H1 (cell line): Measurements from ENCODE around the gene HOXC5. TPM values are rescaled to one million over a fixed set of nuclear protein-coding genes. Genes with fewer than 3 reads are reported as not detected.

ENCODE experiments used
- CTCF ChIA-PET: fragments of 300-600 bp; sonication (Branson Sonifier 250); formaldehyde crosslinking; loops from one replicate; lab custom pipeline; 2021; ENCODE audit not compliant: partially characterized antibody; lab: Charles Lee
- POLR2A ChIA-PET: fragments of 300-600 bp; sonication (Branson Sonifier 250); formaldehyde crosslinking; loops from one replicate; lab custom pipeline; 2021; ENCODE audit warnings: inconsistent platforms; ENCODE audit not compliant: partially characterized antibody; lab: Charles Lee
- DNase-seq, 2 experiments: peaks; one replicate each; pipeline versions ENCODE4 v3.0.0 to v3.0.0-alpha.2; 2010 to 2022; ENCODE audit warnings: low spot score in 2 of 2, low read depth in 1 of 2, mixed read lengths in 1 of 2
- FAIRE-seq: peaks from 2 replicates; lab custom pipeline; 2011; peaks lifted over from hg19 to GRCh38; lab: Jason Lieb, UNC
- H2AFZ ChIP-seq: 2 replicates; pipeline ENCODE4 v1.8.1; 2012; ENCODE audit warnings: low read length, inconsistent platforms
- H2AK5ac ChIP-seq: 2 replicates; pipeline ENCODE4 v1.6.1; 2013; ENCODE audit warnings: low read depth, low read length
- H2BK120ac ChIP-seq: replicated peaks from 2 replicates; pipeline ENCODE3; 2013; ENCODE audit warnings: low read depth, low read length, inconsistent platforms
- H2BK12ac ChIP-seq: 2 replicates; pipeline ENCODE4 v1.6.1; 2013; ENCODE audit warnings: low read depth, low read length
- H2BK15ac ChIP-seq: 2 replicates; pipeline ENCODE4 v1.6.1; 2013; ENCODE audit warnings: low read length
- H2BK20ac ChIP-seq: 2 replicates; pipeline ENCODE4 v1.6.1; 2013; ENCODE audit warnings: low read length
- H2BK5ac ChIP-seq: 2 replicates; pipeline ENCODE4 v1.6.1; 2013; ENCODE audit warnings: low read depth, low read length
- H3K14ac ChIP-seq: 2 replicates; pipeline ENCODE4 v1.6.1; 2013; ENCODE audit warnings: inconsistent platforms; ENCODE audit not compliant: insufficient read length
- H3K18ac ChIP-seq: 2 replicates; pipeline ENCODE4 v1.6.1; 2013; ENCODE audit warnings: low read length; ENCODE audit errors: extremely low read depth
- H3K23ac ChIP-seq: 2 replicates; pipeline ENCODE4 v1.6.1; 2013; ENCODE audit warnings: inconsistent platforms; ENCODE audit not compliant: insufficient read length
- H3K23me2 ChIP-seq: 2 replicates; pipeline ENCODE4 v1.6.1; 2013; ENCODE audit warnings: low read depth, low read length
- H3K27ac ChIP-seq: 2 replicates; pipeline ENCODE4 v1.6.1; 2011; ENCODE audit warnings: low read depth, low read length, inconsistent platforms
- H3K27me3 ChIP-seq, 4 experiments: replicated peaks in 1 of 4; 1 replicate in 1 of 4; 2 replicates in 3 of 4; pipeline versions ENCODE4 v1.6.1 to v1.8.1; 2011 to 2013; ENCODE audit warnings: low read length in 3 of 4, mild to moderate bottlenecking in 3 of 4, inconsistent platforms in 2 of 4, mixed read lengths in 2 of 4, moderate library complexity in 1 of 4; ENCODE audit not compliant: control insufficient read depth in 3 of 4, insufficient read depth in 3 of 4; ENCODE audit errors: extremely low read depth in 1 of 4
- H3K36me3 ChIP-seq, 4 experiments: 2 replicates each; pipeline versions ENCODE4 v1.6.1 to v1.8.1; 2011 to 2013; ENCODE audit warnings: mild to moderate bottlenecking in 4 of 4, low read length in 3 of 4, moderate library complexity in 2 of 4, control low read depth in 1 of 4, inconsistent platforms in 1 of 4; ENCODE audit not compliant: insufficient read depth in 4 of 4, control insufficient read depth in 2 of 4
- H3K4ac ChIP-seq: replicated peaks from 2 replicates; pipeline ENCODE3; 2013; ENCODE audit warnings: low read length, low read depth, mixed read lengths, inconsistent platforms; ENCODE audit not compliant: insufficient read length
- H3K4me1 ChIP-seq, 4 experiments: replicated peaks in 1 of 4; 1 replicate in 1 of 4; 2 replicates in 3 of 4; pipeline versions ENCODE4 v1.6.1 to v1.8.1; 2011 to 2013; ENCODE audit warnings: low read length in 3 of 4, inconsistent platforms in 2 of 4, mixed read lengths in 1 of 4; ENCODE audit not compliant: insufficient read depth in 4 of 4, control insufficient read depth in 3 of 4
- H3K4me2 ChIP-seq, 2 experiments: 2 replicates each; pipeline versions ENCODE4 v1.6.1 to v1.8.1; 2011 to 2013; ENCODE audit warnings: low read depth in 2 of 2, low read length in 2 of 2, control low read depth in 1 of 2, inconsistent platforms in 1 of 2, mild to moderate bottlenecking in 1 of 2; ENCODE audit not compliant: insufficient read depth in 1 of 2
- H3K4me3 ChIP-seq, 4 experiments: fragments of 200-600, 300-600 bp in 1 of 4; sonication (generic), shearing (Covaris generic), sonication (Bioruptor Twin) in 1 of 4; 2 replicates each; pipeline versions ENCODE4 v1.5.1 to v1.8.1; 2011 to 2016; ENCODE audit warnings: low read length in 4 of 4, low read depth in 3 of 4, control low read depth in 2 of 4, inconsistent platforms in 2 of 4, mild to moderate bottlenecking in 2 of 4, mixed read lengths in 1 of 4, moderate library complexity in 1 of 4; ENCODE audit not compliant: insufficient read depth in 2 of 4; ENCODE audit errors: extremely low read depth in 1 of 4
- H3K56ac ChIP-seq: replicated peaks from 2 replicates; pipeline ENCODE3; 2013; ENCODE audit warnings: low read depth, mild to moderate bottlenecking, mixed read lengths, low read length, inconsistent platforms; ENCODE audit not compliant: insufficient read length
- H3K79me1 ChIP-seq: 2 replicates; pipeline ENCODE4 v1.6.1; 2013; ENCODE audit warnings: low read depth, low read length, control low read depth
- H3K79me2 ChIP-seq, 2 experiments: 2 replicates each; pipeline versions ENCODE4 v1.6.1 to v1.8.1; 2012 to 2013; ENCODE audit warnings: low read length in 2 of 2, mild to moderate bottlenecking in 2 of 2, inconsistent platforms in 1 of 2; ENCODE audit not compliant: insufficient read depth in 2 of 2, control insufficient read depth in 1 of 2
- H3K9ac ChIP-seq, 4 experiments: replicated peaks in 1 of 4; 1 replicate in 1 of 4; 2 replicates in 3 of 4; pipeline versions ENCODE4 v1.6.1 to v1.8.1; 2011 to 2013; ENCODE audit warnings: low read depth in 3 of 4, low read length in 3 of 4, control low read depth in 2 of 4, mild to moderate bottlenecking in 2 of 4, moderate library complexity in 2 of 4, inconsistent platforms in 1 of 4; ENCODE audit errors: extremely low read depth in 1 of 4
- H3K9me3 ChIP-seq, 2 experiments: 2 replicates each; pipeline versions ENCODE4 v1.6.1 to v1.8.1; 2012 to 2013; ENCODE audit warnings: mild to moderate bottlenecking in 2 of 2, moderate library complexity in 2 of 2, control low read depth in 1 of 2, inconsistent platforms in 1 of 2, low read depth in 1 of 2, low read length in 1 of 2, mixed read lengths in 1 of 2; ENCODE audit not compliant: insufficient read depth in 2 of 2
- H4K20me1 ChIP-seq, 2 experiments: replicated peaks in 1 of 2; 2 replicates each; pipeline versions ENCODE3 to v1.8.1; 2011 to 2013; ENCODE audit warnings: inconsistent platforms in 2 of 2, low read length in 2 of 2, mild to moderate bottlenecking in 1 of 2; ENCODE audit not compliant: insufficient read depth in 2 of 2, control insufficient read depth in 1 of 2
- H4K5ac ChIP-seq: 2 replicates; pipeline ENCODE4 v1.6.1; 2013; ENCODE audit warnings: low read length, low read depth, mixed read lengths, inconsistent platforms; ENCODE audit not compliant: insufficient read length
- H4K8ac ChIP-seq: 2 replicates; pipeline ENCODE4 v1.8.0; 2013; ENCODE audit warnings: mild to moderate bottlenecking, moderate library complexity, low read length, inconsistent platforms; ENCODE audit not compliant: insufficient read depth; ENCODE audit errors: extremely low read depth
- H4K91ac ChIP-seq: replicated peaks from 2 replicates; pipeline ENCODE3; 2013; ENCODE audit warnings: low read length, mixed read lengths, inconsistent platforms; ENCODE audit not compliant: insufficient read length
- BCL11A ChIP-seq, 2 experiments: IDR thresholded peaks; one replicate each; pipeline ENCODE4 v1.6.1; 2011; ENCODE audit warnings: low read depth in 2 of 2, low read length in 2 of 2, mild to moderate bottlenecking in 2 of 2
- FOSL1 ChIP-seq: IDR thresholded peaks from 2 replicates; pipeline ENCODE4 v1.6.1; 2011; ENCODE audit warnings: mild to moderate bottlenecking, low read depth, low read length, moderate library complexity; ENCODE audit not compliant: insufficient read depth
- JUN ChIP-seq: IDR thresholded peaks from 2 replicates; pipeline ENCODE4 v1.6.1; 2011; ENCODE audit warnings: low read depth, mild to moderate bottlenecking, improper control_type of control experiment, low read length
- RBBP5 ChIP-seq: IDR thresholded peaks from 2 replicates; pipeline ENCODE4 v1.7.1; 2012; ENCODE audit warnings: low read depth, mild to moderate bottlenecking, inconsistent platforms, low read length, moderate library complexity, borderline replicate concordance
- RFX5 ChIP-seq: IDR thresholded peaks from 2 replicates; pipeline ENCODE4 v1.6.1; 2011; ENCODE audit warnings: low read depth, low read length, improper control_type of control experiment, borderline replicate concordance
- SAP30 ChIP-seq: fragments of 300-600 bp; sonication (generic); IDR thresholded peaks from 2 replicates; pipeline ENCODE4 v1.7.1; 2012; ENCODE audit warnings: low read length, moderate library complexity, mild to moderate bottlenecking, inconsistent platforms; ENCODE audit not compliant: insufficient read depth, insufficient replicate concordance
- SP4 ChIP-seq: IDR thresholded peaks from 2 replicates; pipeline ENCODE4 v1.6.1; 2012; ENCODE audit warnings: low read length, inconsistent platforms
- WGBS, 2 experiments: shearing (Covaris generic) in 1 of 2; methylation state at CpG; one replicate each; pipeline versions ENCODE4 v1.1.6 to v1.1.7; 2013 to 2015; ENCODE audit warnings: low lambda C conversion rate in 2 of 2, mixed read lengths in 2 of 2, inconsistent platforms in 1 of 2, low coverage in 1 of 2, missing lambda C conversion rate in 1 of 2; ENCODE audit not compliant: insufficient replicate concordance in 2 of 2, insufficient coverage in 1 of 2, insufficient read length in 1 of 2; ENCODE audit errors: extremely low coverage in 1 of 2, missing lambda C conversion rate in 1 of 2; 5-methylcytosine and 5-hydroxymethylcytosine counted together
- polyA plus RNA-seq, 7 experiments: library from polyadenylated mRNA; depleted of rRNA in 3 of 7; stranded (reverse) in 5 of 7; unstranded in 2 of 7; fragments of >200 nt in 5 of 7; fragments of 200-250 nt in 2 of 7; gene quantifications; 1 replicate in 5 of 7; 2 replicates in 1 of 7; 4 replicates in 1 of 7; pipeline versions ENCODE4 v1.2.1 to v1.2.3, GENCODE V29; 2011 to 2013; ENCODE audit warnings: missing spikeins in 2 of 7, mixed read lengths in 2 of 7
- total RNA-seq: library from RNA; stranded (reverse); fragmentation: NEBNext Ultra II Directional; extraction: Animal tissue kit (Norgen Biotek cat#: 25700); gene quantifications from 2 replicates; pipeline ENCODE4 v1.2.1, GENCODE V29; 2021

The HOXC5 gene
- total and polyA plus RNA-seq, 2 of the 8 experiments (the other 6 are each of a cell fraction or from before 2014, with no cell fraction given) = not detected

DNA sequence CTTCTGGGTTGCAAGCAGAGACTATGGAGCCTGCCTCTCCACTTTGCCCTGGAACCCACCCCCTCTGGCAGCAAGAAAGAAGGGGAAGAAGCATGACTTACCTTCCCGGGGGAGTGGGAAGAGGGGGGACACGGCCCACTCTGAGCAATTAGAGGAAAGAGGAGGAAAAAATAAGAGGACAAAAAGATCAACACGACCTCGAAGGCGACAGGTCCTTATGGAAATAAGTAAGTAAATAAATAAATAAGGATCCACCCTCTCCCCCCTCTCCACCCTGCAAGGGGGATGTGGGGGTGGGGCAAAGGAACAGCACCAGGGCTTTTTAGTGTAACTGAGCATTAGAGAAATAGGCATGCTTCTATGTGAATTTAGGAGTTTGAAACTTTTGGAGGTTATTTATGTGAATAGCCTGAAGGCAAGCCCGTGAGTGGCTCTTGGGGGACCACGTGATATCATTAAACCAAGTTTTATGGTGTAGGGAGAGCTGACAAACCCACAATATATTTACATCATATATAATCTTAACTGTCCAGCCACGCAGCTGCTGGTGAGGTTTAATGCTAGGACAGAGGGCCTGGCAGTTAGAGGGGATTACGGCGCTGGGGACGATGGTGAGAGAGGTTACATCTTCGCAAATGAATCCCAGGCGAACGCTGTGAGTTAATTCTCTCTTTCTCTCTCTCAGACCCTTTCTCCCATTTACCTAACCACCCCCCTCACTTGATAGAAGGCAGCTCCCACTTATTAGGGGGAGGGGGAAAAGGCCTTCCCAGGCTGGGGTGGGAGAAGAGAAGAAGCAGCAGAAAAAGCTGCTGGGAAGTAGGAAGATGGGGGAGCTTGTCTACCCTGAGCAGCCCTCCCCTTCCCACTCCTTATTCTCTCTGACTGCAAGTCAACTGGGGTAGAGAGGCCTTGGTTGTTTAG is 4.8 kb downstream of the HOXC5 start:
- Histone ChIP-seq H3K27ac (no peak overlapping the region), H4K8ac (no peak overlapping the region), H2BK20ac (no peak overlapping the region), H3K27me3 (peaks cover 95 to 100% (median 99%) of the 10 kb centered on the region in 4 experiments), H3K14ac (no peak overlapping the region), H2AK5ac (0 out of 2 replicates have a peak overlapping the region, but pooled peaks have one; percentile 24), H3K4ac (no peak overlapping the region), H4K91ac (no peak overlapping the region), H3K9me3 (no peaks in the 10 kb centered on the region; a peak in 2 of 4 replicates), H2AFZ (no peak overlapping the region), H3K56ac (no peak overlapping the region), H3K79me2 (no peaks in the 10 kb centered on the region), H3K4me3 (no peak overlapping the region), H3K9ac (no peak overlapping the region), H3K79me1 (no peaks in the 10 kb centered on the region), H3K18ac (no peak overlapping the region), H2BK12ac (no peak overlapping the region), H3K4me1 (peaks cover 0 to 5% (median 0%) of the 10 kb centered on the region in 4 experiments; a peak in 4 of 7 replicates), H3K23ac (no peak overlapping the region), H2BK120ac (no peak overlapping the region), H4K20me1 (peaks cover 9 to 17% of the 10 kb centered on the region in 2 experiments), H3K4me2 (no peak overlapping the region), H4K5ac (no peak overlapping the region), H2BK5ac (no peak overlapping the region), H2BK15ac (no peak overlapping the region), H3K23me2 (no peaks in the 10 kb centered on the region), H3K36me3 (peaks cover 0 to 5% (median 0%) of the 10 kb centered on the region in 4 experiments; a peak in 1 of 8 replicates)
- no peak for DNase-seq
- TF ChIP-seq RFX5 (no peak), SP4 (no peak), BCL11A (IDR thresholded peaks at IDR 0.05; ENCODE audit: low read depth in 2 of 2, low read length in 2 of 2) (no peak), JUN (no peak), RBBP5 (no peak), FOSL1 (no peak), SAP30 (no peak)
- 37% methylated on average over 14 of the region's 14 CpGs; no CpG with 5 or more reads in 1 of the 2 experiments for WGBS, 2 experiments
- CTCF ChIA-PET = interaction anchor here (0.6 to 20.0 kb wide), 13 partner anchors 15 to 280 kb away, joined by 3 to 339 read pairs (median 3); partner anchors contain the start of gene SMUG1
- POLR2A ChIA-PET = interaction anchor here (1.6 kb wide), 1 partner anchor 14 kb away, joined by 3 read pairs; no protein-coding TSS in a partner anchor
- no peak for FAIRE-seq
